K562 (cell line): ENCODE measurements around the gene TYSND1. TPM values are rescaled to one million over a fixed set of nuclear protein-coding genes. Genes with fewer than 3 reads are reported as not detected.

Source experiments
- ATAC-seq: fragments of 200-7000 bp; cut with Tn5 transposase; 3 replicates; pipeline ENCODE4 v1.9.1; 2020; ENCODE audit warnings: moderate library complexity
- BruUV-seq: library from RNA; stranded (reverse); fragments of 400-500 nt; replicated peaks from 2 replicates; lab custom pipeline; 2021; lab: Mats Ljungman, UMichigan
- CTCF ChIA-PET: fragments of 300-600 bp; formaldehyde crosslinking; extraction: SDS; loops from one replicate; lab custom pipeline; 2021; ENCODE audit warnings: low intra/inter-chr PET ratio; lab: Yijun Ruan, JAX
- POLR2A ChIA-PET: fragments of 300-600, 350-650 bp; sonication (Branson Sonifier 250); formaldehyde crosslinking; extraction: SDS; loops from one replicate; lab custom pipeline; 2021; ENCODE audit warnings: antibody characterized with exemption, inconsistent platforms; lab: Yijun Ruan, JAX
- DNase-seq, 4 experiments: peaks; one replicate each; pipeline versions ENCODE4 v3.0.0 to v3.0.0-alpha.2; 2011 to 2018; ENCODE audit warnings: low spot score in 3 of 4, mixed read lengths in 3 of 4; ENCODE audit errors: extremely low read depth in 1 of 4
- FAIRE-seq: peaks from 2 replicates; lab custom pipeline; 2011; peaks lifted over from hg19 to GRCh38; lab: Jason Lieb, UNC
- H2AFZ ChIP-seq: 2 replicates; pipeline ENCODE4 v1.6.0; 2011; ENCODE audit warnings: low read depth, low read length, control low read depth, inconsistent platforms
- H3K27ac ChIP-seq: fragments of 200-600 bp; 3 replicates; pipeline ENCODE4 v1.8.0; 2011; ENCODE audit warnings: low read depth, mild to moderate bottlenecking, control low read depth, inconsistent platforms, low read length, moderate library complexity, mixed read lengths; ENCODE audit errors: extremely low read depth
- H3K27me3 ChIP-seq, 2 experiments: fragments of 300-600 bp in 1 of 2; 2 replicates in 1 of 2; 3 replicates in 1 of 2; pipeline versions ENCODE4 v1.6.0 to v1.8.0; 2011; ENCODE audit warnings: inconsistent platforms in 2 of 2, low read length in 2 of 2, mild to moderate bottlenecking in 1 of 2, mixed read lengths in 1 of 2, moderate library complexity in 1 of 2; ENCODE audit not compliant: control insufficient read depth in 2 of 2, insufficient read depth in 2 of 2
- H3K36me3 ChIP-seq: fragments of 300-600 bp; 3 replicates; pipeline ENCODE4 v1.8.0; 2011; ENCODE audit warnings: mild to moderate bottlenecking, low read length, inconsistent platforms; ENCODE audit not compliant: control insufficient read depth, insufficient read depth
- H3K4me1 ChIP-seq, 2 experiments: fragments of 200-600 bp in 1 of 2; replicated peaks in 1 of 2; 2 replicates in 1 of 2; 3 replicates in 1 of 2; pipeline versions ENCODE4 v1.5.1 to v1.8.0; 2011; ENCODE audit warnings: inconsistent platforms in 2 of 2, low read length in 2 of 2, mild to moderate bottlenecking in 1 of 2, mixed read lengths in 1 of 2, moderate library complexity in 1 of 2; ENCODE audit not compliant: control insufficient read depth in 2 of 2, insufficient read depth in 2 of 2
- H3K4me2 ChIP-seq: 2 replicates; pipeline ENCODE4 v1.6.1; 2011; ENCODE audit warnings: low read length, control low read depth, inconsistent platforms, mixed read lengths; ENCODE audit not compliant: insufficient read depth
- H3K4me3 ChIP-seq: fragments of 200-600 bp; sonication (generic), shearing (Covaris generic); 2 replicates; pipeline ENCODE4 v1.5.1; 2016; ENCODE audit warnings: control low read depth, inconsistent platforms
- H3K79me2 ChIP-seq: fragments of 200-600 bp; 3 replicates; pipeline ENCODE4 v1.8.0; 2011; ENCODE audit warnings: low read length, inconsistent platforms; ENCODE audit not compliant: control insufficient read depth, insufficient read depth
- H3K9ac ChIP-seq, 2 experiments: 2 replicates each; pipeline versions ENCODE4 v1.6.0 to v1.6.1; 2011; ENCODE audit warnings: low read depth in 2 of 2, low read length in 2 of 2, control low read depth in 1 of 2, inconsistent platforms in 1 of 2, mild to moderate bottlenecking in 1 of 2, mixed read lengths in 1 of 2; ENCODE audit not compliant: insufficient read depth in 1 of 2
- H3K9me1 ChIP-seq: one replicate; pipeline ENCODE4 v1.6.0; 2011; ENCODE audit warnings: inconsistent platforms, mild to moderate bottlenecking, low read length, moderate library complexity; ENCODE audit not compliant: control insufficient read depth, insufficient read depth
- H3K9me3 ChIP-seq: replicated peaks from 2 replicates; pipeline ENCODE4 v1.5.1; 2011; ENCODE audit warnings: low read depth, low read length, inconsistent platforms; ENCODE audit not compliant: control insufficient read depth, insufficient read depth
- H4K20me1 ChIP-seq: replicated peaks from 2 replicates; pipeline ENCODE4 v1.6.1; 2011; ENCODE audit warnings: low read length, inconsistent platforms, mixed read lengths; ENCODE audit not compliant: control insufficient read depth, insufficient read depth
- EP400 ChIP-seq: fragments of 450-650 bp; IDR thresholded peaks from 2 replicates; pipeline ENCODE4 v1.6.1; 2017; ENCODE audit warnings: antibody characterized with exemption, mild to moderate bottlenecking, moderate library complexity
- HSF4 ChIP-seq: fragments of 250-450 bp; sonication (Bioruptor Pico); IDR thresholded peaks from 2 replicates; pipeline ENCODE4 v2.1.2; 2022; ENCODE audit warnings: mild to moderate bottlenecking, moderate library complexity, borderline replicate concordance
- KAT7 ChIP-seq: sonication (generic); formaldehyde crosslinking; IDR thresholded peaks from 2 replicates; pipeline ENCODE4 v1.8.0; 2022; ENCODE audit warnings: missing genetic modification reagents, mild to moderate bottlenecking, borderline replicate concordance
- KDM1A ChIP-seq, 2 experiments: fragments of 450-650 bp; IDR thresholded peaks; 2 replicates each; pipeline ENCODE4 v1.6.1; 2016; ENCODE audit warnings: mild to moderate bottlenecking in 2 of 2
- MEF2D ChIP-seq: conservative IDR thresholded peaks from 2 replicates; pipeline ENCODE4 v1.6.1; 2016; ENCODE audit warnings: low read depth, missing genetic modification characterization, missing compliant biosample characterization
- NCOA6 ChIP-seq: fragments of 450-650 bp; IDR thresholded peaks from 2 replicates; pipeline ENCODE4 v1.6.1; 2017; ENCODE audit warnings: mild to moderate bottlenecking
- NEUROD1 ChIP-seq: fragments of 150-350 bp; IDR thresholded peaks from 2 replicates; pipeline ENCODE4 v1.6.1; 2014; ENCODE audit warnings: borderline replicate concordance, low read length, low read depth; ENCODE audit not compliant: partially characterized antibody
- RAD21 ChIP-seq, 2 experiments: fragments of 250-450 bp in 1 of 2; fragments of 450-650 bp in 1 of 2; sonication (Bioruptor Pico) in 1 of 2; formaldehyde crosslinking in 1 of 2; IDR thresholded peaks in 1 of 2; conservative IDR thresholded peaks in 1 of 2; 2 replicates each; pipeline versions ENCODE4 v1.4.0 to v1.8.0; 2020 to 2022; ENCODE audit warnings: mild to moderate bottlenecking in 2 of 2, moderate library complexity in 1 of 2
- RNF219 ChIP-seq: fragments of 250-450 bp; sonication (Bioruptor Pico); IDR thresholded peaks from 2 replicates; pipeline ENCODE4 v1.5.0; 2022; ENCODE audit warnings: mild to moderate bottlenecking
- TBP ChIP-seq: optimal IDR thresholded peaks from 2 replicates; pipeline ENCODE3; 2011; ENCODE audit warnings: low read depth, low read length, improper control_type of control experiment
- ZNF133 ChIP-seq: fragments of 250-450 bp; sonication (Bioruptor Pico); IDR thresholded peaks from 2 replicates; pipeline ENCODE4 v1.4.0; 2020; ENCODE audit warnings: mild to moderate bottlenecking
- ZNF57 ChIP-seq: fragments of 450-650 bp; formaldehyde crosslinking; IDR thresholded peaks from 2 replicates; pipeline ENCODE4 v1.4.0; 2020; ENCODE audit warnings: mild to moderate bottlenecking, moderate library complexity
- WGBS: fragments of 100-300 bp; shearing (Covaris generic); methylation state at CpG from one replicate; pipeline ENCODE4 v1.1.6; 2016; ENCODE audit warnings: low coverage, mixed read lengths; ENCODE audit not compliant: insufficient coverage; ENCODE audit errors: missing lambda C conversion rate; 5-methylcytosine and 5-hydroxymethylcytosine counted together
- in situ Hi-C: fragments of 300-500 bp; cut with MboI; formaldehyde crosslinking; loops from 4 replicates; pipeline ENCODE4 v1.15.0; 2018; ENCODE audit warnings: inconsistent platforms, mixed read lengths
- intact Hi-C: fragments of 100-400 bp; cut with micrococcal nuclease; formaldehyde crosslinking; loops from 2 replicates; pipeline ENCODE4 v1.14.2; 2022
- polyA plus RNA-seq, 8 experiments: library from polyadenylated mRNA; depleted of rRNA in 4 of 8; stranded (reverse) in 5 of 8; unstranded in 3 of 8; fragments of >200 nt; fragmentation: Nextera tagmentation in 2 of 8; fragmentation: Illumina TruSeq in 1 of 8; extraction: Ambion mirVana in 2 of 8; extraction: Trizol in 1 of 8; gene quantifications; 2 replicates each; pipeline versions ENCODE4 v1.2.1 to v1.2.3, GENCODE V29; 2011 to 2014; ENCODE audit warnings: inconsistent platforms in 1 of 8, missing spikeins in 1 of 8
- total RNA-seq, 7 experiments: library from RNA; depleted of rRNA in 6 of 7; stranded (reverse); fragments of >200 nt in 6 of 7; fragmentation: Illumina TruSeq in 2 of 7; extraction: Trizol in 2 of 7; gene quantifications; 2 replicates each; pipeline versions ENCODE4 v1.2.1 to v1.2.3, GENCODE V29; 2011 to 2021; ENCODE audit warnings: low replicate concordance in 1 of 7
- TF ChIP-seq, protein P1 (sequence below): sonication (generic); IDR thresholded peaks from 2 replicates; pipeline ENCODE4 v1.6.1; 2016
- TF ChIP-seq, protein P2 (sequence below): sonication (generic); formaldehyde crosslinking; IDR thresholded peaks from 2 replicates; pipeline ENCODE4 v1.8.0; 2022; ENCODE audit warnings: missing genetic modification reagents, mild to moderate bottlenecking, moderate library complexity, borderline replicate concordance

The TYSND1 gene
- total and polyA plus RNA-seq, 9 of the 15 experiments (the other 6 are each of a cell fraction or from before 2014, with no cell fraction given): 0.60 to 2.0 (median 1.3) TPM

- TF ChIP-seq, protein P1, sequence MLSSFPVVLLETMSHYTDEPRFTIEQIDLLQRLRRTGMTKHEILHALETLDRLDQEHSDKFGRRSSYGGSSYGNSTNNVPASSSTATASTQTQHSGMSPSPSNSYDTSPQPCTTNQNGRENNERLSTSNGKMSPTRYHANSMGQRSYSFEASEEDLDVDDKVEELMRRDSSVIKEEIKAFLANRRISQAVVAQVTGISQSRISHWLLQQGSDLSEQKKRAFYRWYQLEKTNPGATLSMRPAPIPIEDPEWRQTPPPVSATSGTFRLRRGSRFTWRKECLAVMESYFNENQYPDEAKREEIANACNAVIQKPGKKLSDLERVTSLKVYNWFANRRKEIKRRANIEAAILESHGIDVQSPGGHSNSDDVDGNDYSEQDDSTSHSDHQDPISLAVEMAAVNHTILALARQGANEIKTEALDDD: 0 out of 2 replicates have a peak, but pooled peaks have one; percentile 43
- TF ChIP-seq KDM1A (IDR thresholded peaks at IDR 0.05) (0 out of 4 replicates have a peak, but pooled peaks of 1 of the 2 experiments have one; percentile 10), HSF4 (CRISPR knock-in tag) (no peak), KAT7 (no peak)
- TF ChIP-seq, protein P2, sequence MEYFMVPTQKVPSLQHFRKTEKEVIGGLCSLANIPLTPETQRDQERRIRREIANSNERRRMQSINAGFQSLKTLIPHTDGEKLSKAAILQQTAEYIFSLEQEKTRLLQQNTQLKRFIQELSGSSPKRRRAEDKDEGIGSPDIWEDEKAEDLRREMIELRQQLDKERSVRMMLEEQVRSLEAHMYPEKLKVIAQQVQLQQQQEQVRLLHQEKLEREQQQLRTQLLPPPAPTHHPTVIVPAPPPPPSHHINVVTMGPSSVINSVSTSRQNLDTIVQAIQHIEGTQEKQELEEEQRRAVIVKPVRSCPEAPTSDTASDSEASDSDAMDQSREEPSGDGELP (CRISPR knock-in tag): no peak
These were observed 11.6 kb upstream of the TYSND1 start (continued) for GRCh38 chr10:70158113-70158512.

DNA sequence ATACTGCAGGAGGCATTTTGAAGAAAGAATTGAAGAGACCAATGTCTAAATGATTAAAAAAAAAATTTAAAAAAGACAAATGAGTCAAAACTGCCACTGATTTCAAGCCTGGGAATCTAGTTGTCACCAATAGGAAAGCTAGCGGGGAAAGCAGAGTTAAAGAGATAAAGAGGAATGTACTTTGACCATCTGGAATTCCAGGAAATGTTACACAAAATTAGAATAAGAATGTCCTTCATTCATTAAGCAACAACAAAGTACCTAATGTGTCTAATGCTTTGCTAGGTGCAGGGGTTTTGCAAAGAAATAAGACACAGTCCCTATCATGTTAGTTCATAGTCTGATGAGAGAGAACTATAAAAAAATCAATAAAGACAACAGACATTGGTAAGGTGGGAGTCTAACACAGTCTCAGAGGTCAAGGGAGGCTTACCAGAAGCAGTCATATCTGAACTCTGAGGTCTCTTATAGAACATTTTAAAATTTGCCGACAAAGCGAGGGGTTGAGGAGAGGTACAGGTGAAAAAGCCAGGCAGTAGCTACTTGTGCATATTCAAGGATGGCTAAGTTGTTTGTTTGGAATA, 8.8 kb upstream of the TYSND1 start:
- 60% methylated on average over 3 of the region's 3 CpGs for WGBS
- Histone ChIP-seq H3K9ac (no peak overlapping the region), H3K9me1 (no peaks in the 10 kb centered on the region), H3K4me2 (no peak overlapping the region), H3K9me3 (no peaks in the 10 kb centered on the region), H4K20me1 (no peaks in the 10 kb centered on the region), H3K4me1 (no peaks in the 10 kb centered on the region), H3K36me3 (peaks cover 98% of the 10 kb centered on the region), H3K4me3 (no peak overlapping the region), H3K27me3 (no peaks in the 10 kb centered on the region), H3K79me2 (peaks cover 16% of the 10 kb centered on the region), H2AFZ (no peak overlapping the region), H3K27ac (no peak overlapping the region)
- in situ Hi-C loops: no loop called here
- intact Hi-C loops: no loop called here
- DNase-seq: no peak
- ChIA-PET CTCF (no interaction called here), POLR2A (interaction anchor here (1.3 to 2.2 kb wide), 2 partner anchors 12 to 13 kb away, joined by 5 to 7 read pairs; no protein-coding TSS in a partner anchor)
- TF ChIP-seq RNF219 (CRISPR knock-in tag) (no peak), TBP (no peak), RAD21 (CRISPR knock-in tag; conservative IDR thresholded peaks at IDR 0.05 in 1 of 2, IDR thresholded peaks at IDR 0.05 in 1 of 2) (no peak), EP400 (no peak), MEF2D (tag) (no peak), NCOA6 (no peak), ZNF133 (CRISPR knock-in tag) (no peak), NEUROD1 (no peak), ZNF57 (no peak)
- ATAC-seq: no peak
- BruUV-seq: no TSS peak
- no peak for FAIRE-seq
